Stimulated activated CD8-positive, alpha-beta memory T cell treated with anti-CD3 and anti-CD28 coated beads, Interleukin-15, amount 100 ng/mL, for 24 hours (primary cell): ENCODE results near the gene DPP10.
"Not testable (repeated sequence)": the region's sequence is repeated elsewhere in the genome, so short reads cannot be mapped to it uniquely, and the experiment has no call there.

Source experiments
- DNase-seq: peaks from one replicate; pipeline ENCODE4 v3.0.0-alpha.2; 2020; ENCODE audit warnings: low read depth

The DPP10 gene

GRCh38 chr2:115440746-115441145 lies 998.3 kb downstream of the DPP10 start:
- not testable (repeated sequence) for DNase-seq

GRCh38 chr2:115443539-115444185 lies 1001.2 kb downstream of the DPP10 start:
- no peak for DNase-seq

GRCh38 chr2:115460008-115460407 lies 1017.6 kb downstream of the DPP10 start:
- DNase-seq, result no peak

- no peak for DNase-seq
Measured at GRCh38 chr2:115480741-115481140, 1038.3 kb downstream of the DPP10 start.

- DNase-seq, result no peak
Measured at GRCh38 chr2:115481842-115482241, 1039.4 kb downstream of the DPP10 start.

- no peak for DNase-seq
Measured at GRCh38 chr2:115483666-115484065, 1041.2 kb downstream of the DPP10 start.

GRCh38 chr2:115484486-115484885 lies 1042.0 kb downstream of the DPP10 start:
- DNase-seq, result no peak

- DNase-seq, result no peak
Measured at GRCh38 chr2:115484983-115485382, 1042.5 kb downstream of the DPP10 start.

GRCh38 chr2:115491186-115491793 lies 1048.8 kb downstream of the DPP10 start:
- DNase-seq, result no peak

GRCh38 chr2:115505331-115505730 lies 1062.9 kb downstream of the DPP10 start:
- DNase-seq, result no peak

GRCh38 chr2:115520727-115521126 lies 1078.3 kb downstream of the DPP10 start:
- no peak for DNase-seq

GRCh38 chr2:115524452-115524851 lies 1082.0 kb downstream of the DPP10 start:
- no peak for DNase-seq

- DNase-seq, result no peak
Measured at GRCh38 chr2:115529627-115530026, 1087.2 kb downstream of the DPP10 start.

- DNase-seq, result no peak
Measured at GRCh38 chr2:115533081-115533480, 1090.6 kb downstream of the DPP10 start.

- DNase-seq, result no peak
Measured at GRCh38 chr2:115541814-115542213, 1099.4 kb downstream of the DPP10 start.

GRCh38 chr2:115542331-115542730 lies 1099.9 kb downstream of the DPP10 start:
- no peak for DNase-seq

- DNase-seq, result no peak
Measured at GRCh38 chr2:115543024-115543423, 1100.6 kb downstream of the DPP10 start.

- no peak for DNase-seq
Measured at GRCh38 chr2:115543461-115543860, 1101.0 kb downstream of the DPP10 start.

- DNase-seq, result no peak
Measured at GRCh38 chr2:115549611-115550130, 1107.2 kb downstream of the DPP10 start.

- no peak for DNase-seq
Measured at GRCh38 chr2:115552726-115553125, 1110.3 kb downstream of the DPP10 start.

GRCh38 chr2:115554153-115554552 lies 1111.7 kb downstream of the DPP10 start:
- DNase-seq, result no peak

- DNase-seq, result no peak
Measured at GRCh38 chr2:115558725-115559124, 1116.3 kb downstream of the DPP10 start.

- no peak for DNase-seq
Measured at GRCh38 chr2:115560666-115561065, 1118.2 kb downstream of the DPP10 start.

- DNase-seq, result no peak
Measured at GRCh38 chr2:115568643-115569042, 1126.2 kb downstream of the DPP10 start.
